ENCODE measurements around the gene GBX1. TPM values are rescaled to one million over a fixed set of nuclear protein-coding genes. Genes with fewer than 3 reads are reported as not detected.

Gene GBX1
- total RNA-seq, 1 donor from 2014 or later: not detected

GRCh38 chr7:151194188-151194587 lies 26.7 kb upstream of the GBX1 start:
- no peak for DNase-seq (ENCODE audit: low read depth)

GRCh38 chr7:151193203-151193978 lies 25.9 kb upstream of the GBX1 start:
- no peak for DNase-seq (ENCODE audit: low read depth)

- no peak for DNase-seq (ENCODE audit: low read depth)
Observed at GRCh38 chr7:151192002-151192539, 24.6 kb upstream of the GBX1 start.

- DNase-seq (ENCODE audit: low read depth): peak; percentile 33
Observed at GRCh38 chr7:151191544-151191943, 24.1 kb upstream of the GBX1 start.

GRCh38 chr7:151189038-151189437 lies 21.5 kb upstream of the GBX1 start:
- no peak for DNase-seq (ENCODE audit: low read depth)

- DNase-seq (ENCODE audit: low read depth): no peak
Observed at GRCh38 chr7:151188252-151188542, 20.7 kb upstream of the GBX1 start.

GRCh38 chr7:151187409-151188251 lies 20.1 kb upstream of the GBX1 start:
- peak; percentile 50 for DNase-seq (ENCODE audit: low read depth)

GRCh38 chr7:151186640-151187408 lies 19.3 kb upstream of the GBX1 start, which contains the start of gene ASB10:
Gene ASB10, minus strand, starts transcription at chr7:151187250. Its CDS starts 120 bp downstream, at chr7:151187130.
- no peak for DNase-seq (ENCODE audit: low read depth)

- DNase-seq (ENCODE audit: low read depth): no peak
Observed at GRCh38 chr7:151185762-151186639, 18.5 kb upstream of the GBX1 start.

- DNase-seq (ENCODE audit: low read depth): peak; percentile 11
Observed at GRCh38 chr7:151181011-151181431, 13.5 kb upstream of the GBX1 start.

- no peak for DNase-seq (ENCODE audit: low read depth)
Observed at GRCh38 chr7:151179946-151180345, 12.5 kb upstream of the GBX1 start.

GRCh38 chr7:151179287-151179860 lies 11.9 kb upstream of the GBX1 start:
- no peak for DNase-seq (ENCODE audit: low read depth)

- no peak for DNase-seq (ENCODE audit: low read depth)
Observed at GRCh38 chr7:151178831-151179230, 11.3 kb upstream of the GBX1 start.

GRCh38 chr7:151178236-151178635 lies 10.7 kb upstream of the GBX1 start:
- no peak for DNase-seq (ENCODE audit: low read depth)

- no peak for DNase-seq (ENCODE audit: low read depth)
Observed at GRCh38 chr7:151177310-151177709, 9.8 kb upstream of the GBX1 start.

- no peak for DNase-seq (ENCODE audit: low read depth)
Observed at GRCh38 chr7:151176401-151176800, 8.9 kb upstream of the GBX1 start.

- DNase-seq (ENCODE audit: low read depth): no peak
Observed at GRCh38 chr7:151175793-151176311, 8.4 kb upstream of the GBX1 start.

- DNase-seq (ENCODE audit: low read depth): no peak
Observed at GRCh38 chr7:151175047-151175792, 7.7 kb upstream of the GBX1 start.
